HG02763 (cell line): Measurements from ENCODE around the gene ZNF48.

Source experiments
- ATAC-seq: cut with Tn5 transposase; IDR thresholded peaks from one replicate; pipeline ENCODE4 v1.9.1; 2021; ENCODE audit warnings: mild to moderate bottlenecking, moderate library complexity; ENCODE audit not compliant: unreplicated experiment

Gene ZNF48

GRCh38 chr16:30401768-30402425 lies 6.7 kb downstream of the ZNF48 start:
- no peak for ATAC-seq

GRCh38 chr16:30406795-30407101 lies 11.5 kb downstream of the ZNF48 start:
- ATAC-seq: no peak

- peak; percentile 76 for ATAC-seq
These were observed 12.0 kb downstream of the ZNF48 start, which contains the start of gene ZNF771 for GRCh38 chr16:30407102-30407803. ZNF771 (plus strand) TSS chr16:30407606; CDS start chr16:30408054, 448 bp downstream.

GRCh38 chr16:30407804-30408534 lies 12.7 kb downstream of the ZNF48 start:
- ATAC-seq: no peak

GRCh38 chr16:30409125-30410060 lies 14.2 kb downstream of the ZNF48 start:
- ATAC-seq: peak; percentile 34

GRCh38 chr16:30413112-30413806 lies 18.0 kb downstream of the ZNF48 start:
- no peak for ATAC-seq

GRCh38 chr16:30414159-30414558 lies 18.9 kb downstream of the ZNF48 start:
- no peak for ATAC-seq

GRCh38 chr16:30416047-30416603 lies 20.9 kb downstream of the ZNF48 start:
- no peak for ATAC-seq

- no peak for ATAC-seq
These were observed 21.7 kb downstream of the ZNF48 start for GRCh38 chr16:30416624-30417528.

- peak; percentile 83 for ATAC-seq
These were observed 22.5 kb downstream of the ZNF48 start for GRCh38 chr16:30417529-30418349.

GRCh38 chr16:30418350-30419181 lies 23.3 kb downstream of the ZNF48 start:
- ATAC-seq: no peak

GRCh38 chr16:30421010-30421409 lies 25.8 kb downstream of the ZNF48 start:
- ATAC-seq: no peak

- ATAC-seq: no peak
These were observed 32.8 kb downstream of the ZNF48 start for GRCh38 chr16:30428055-30428454.

- no peak for ATAC-seq
These were observed 34.1 kb downstream of the ZNF48 start for GRCh38 chr16:30429418-30429677.

- peak; percentile 96 for ATAC-seq
These were observed 34.6 kb downstream of the ZNF48 start, which contains the start of gene DCTPP1 for GRCh38 chr16:30429678-30430427. DCTPP1 (minus strand) TSS chr16:30430030; CDS start chr16:30429980, 50 bp downstream.

GRCh38 chr16:30430428-30430970 lies 35.3 kb downstream of the ZNF48 start:
- peak; percentile 9 for ATAC-seq
